ENCODE data around the gene TRIM32.

The TRIM32 gene

DNA sequence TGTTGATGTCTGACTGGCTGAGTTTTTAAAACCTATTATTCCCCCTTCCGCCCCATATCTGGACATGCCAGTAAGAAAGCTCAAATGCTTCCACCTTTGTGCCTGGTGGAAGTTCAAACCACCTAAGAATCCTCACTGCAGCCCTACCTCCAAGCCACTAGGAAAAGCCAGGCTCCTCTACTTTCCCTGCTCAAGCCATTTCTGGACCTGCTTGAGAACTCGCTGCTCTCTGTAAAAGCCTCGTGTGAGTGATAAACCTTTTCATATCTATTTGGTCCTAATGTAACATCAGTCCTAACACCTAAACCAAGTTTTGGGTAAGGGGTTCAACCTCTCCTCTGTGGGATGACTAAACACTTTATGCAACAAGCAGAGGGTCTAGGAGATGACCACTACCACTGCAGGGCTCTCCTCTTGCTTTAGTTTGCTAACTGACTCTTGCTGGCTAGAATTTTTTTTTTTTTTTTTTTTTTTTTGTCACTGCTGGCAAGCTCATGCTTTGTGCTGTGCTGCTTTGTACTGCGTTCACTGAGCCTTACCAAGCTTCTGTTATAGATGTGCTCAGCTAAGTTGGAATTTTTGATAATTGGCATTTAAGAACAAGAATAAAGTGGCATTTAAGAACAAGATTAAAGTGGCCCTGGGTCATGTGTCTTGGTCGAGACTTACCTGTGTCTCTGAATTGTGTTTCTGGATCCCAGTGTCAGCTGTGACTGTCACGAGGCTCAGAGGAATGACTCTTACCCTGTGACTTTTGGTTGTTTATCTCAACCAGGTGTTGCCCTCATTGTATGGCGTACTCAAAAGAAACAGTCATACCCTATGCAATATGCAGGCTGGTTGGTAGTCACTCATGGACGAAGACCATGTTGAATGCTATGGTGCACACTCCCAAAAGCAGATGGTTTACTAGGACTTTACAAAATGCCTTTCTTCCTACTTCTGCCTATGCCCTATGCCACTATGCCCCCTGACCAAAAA, 19.5 kb downstream of the TRIM32 start:
- no peak for DNase-seq

DNA sequence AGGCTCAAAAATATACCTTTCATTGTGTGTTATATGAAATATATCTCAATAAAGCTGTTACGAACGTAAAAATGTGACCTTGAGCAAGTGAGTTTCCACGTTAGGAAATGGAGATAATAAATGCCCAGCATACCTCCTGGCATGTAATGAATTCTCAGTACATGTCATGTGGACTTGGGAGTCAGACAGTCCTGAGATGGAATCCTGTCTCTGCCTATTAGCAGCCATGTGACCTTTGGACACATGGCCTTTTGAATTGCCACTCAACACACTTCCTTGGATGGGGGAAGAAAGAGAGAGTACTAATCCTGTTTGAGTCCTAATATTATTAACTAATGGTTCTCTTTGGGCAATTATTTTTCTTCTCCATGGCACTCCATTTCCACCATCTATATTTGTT, 25.7 kb downstream of the TRIM32 start:
- DNase-seq: no peak

DNA sequence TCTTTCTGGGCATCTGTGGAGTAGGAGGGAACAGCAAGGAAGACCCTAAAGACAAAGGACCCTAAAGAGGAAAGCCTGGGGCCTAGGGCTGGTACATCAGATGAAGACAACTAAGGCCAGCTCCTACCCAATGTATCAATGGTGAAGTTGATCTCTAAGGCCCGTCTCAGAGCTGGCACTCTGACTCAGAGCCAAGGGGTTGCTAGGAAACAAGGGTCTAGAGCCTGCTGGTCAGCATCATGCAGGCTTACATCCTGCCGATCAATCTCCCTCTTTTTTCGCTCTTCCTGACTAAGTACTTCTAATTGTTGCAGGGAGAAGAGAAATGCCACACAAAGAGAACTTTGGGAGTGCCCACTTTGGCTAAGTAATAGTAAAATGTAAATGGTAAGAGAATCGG, 26.2 kb downstream of the TRIM32 start:
- DNase-seq: no peak

DNA sequence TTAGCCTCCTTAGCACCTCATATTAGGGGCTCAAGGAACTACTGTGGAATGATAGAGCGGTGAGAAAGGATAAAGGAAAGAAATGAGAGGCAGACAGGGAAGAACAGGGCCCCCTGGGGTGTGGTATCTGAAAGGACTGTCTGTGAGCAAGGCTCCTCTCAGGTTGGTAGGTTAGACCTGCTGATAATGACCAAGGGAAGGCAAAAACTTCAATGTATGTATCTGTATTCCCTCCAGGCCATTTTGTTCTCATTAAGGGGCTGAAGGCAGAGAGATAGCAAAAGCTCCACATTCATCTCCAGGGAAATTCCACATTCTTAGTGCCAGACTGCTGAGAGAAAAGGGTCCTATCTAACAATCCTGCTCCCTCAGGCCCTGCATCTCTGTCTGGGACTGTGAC, 28.6 kb downstream of the TRIM32 start:
- DNase-seq: no peak

DNA sequence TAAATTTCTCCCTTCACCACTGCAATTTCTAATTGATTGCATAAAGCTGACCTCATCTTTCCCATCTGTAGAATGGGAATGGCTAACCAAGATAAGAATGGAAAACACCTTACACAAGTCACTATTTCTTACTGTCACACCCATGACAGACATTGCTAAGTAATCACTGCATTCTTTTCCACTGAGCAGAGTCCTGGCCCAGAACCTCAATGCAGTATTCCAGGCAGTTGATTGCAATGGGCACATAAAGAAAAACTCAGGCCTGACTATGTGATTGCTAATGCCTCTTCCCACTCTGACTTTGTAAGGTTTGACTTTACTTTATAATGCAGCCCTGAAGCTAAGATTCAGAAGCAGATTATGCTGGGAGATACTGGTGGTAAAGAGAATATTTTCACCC, 29.3 kb downstream of the TRIM32 start:
- DNase-seq: no peak

DNA sequence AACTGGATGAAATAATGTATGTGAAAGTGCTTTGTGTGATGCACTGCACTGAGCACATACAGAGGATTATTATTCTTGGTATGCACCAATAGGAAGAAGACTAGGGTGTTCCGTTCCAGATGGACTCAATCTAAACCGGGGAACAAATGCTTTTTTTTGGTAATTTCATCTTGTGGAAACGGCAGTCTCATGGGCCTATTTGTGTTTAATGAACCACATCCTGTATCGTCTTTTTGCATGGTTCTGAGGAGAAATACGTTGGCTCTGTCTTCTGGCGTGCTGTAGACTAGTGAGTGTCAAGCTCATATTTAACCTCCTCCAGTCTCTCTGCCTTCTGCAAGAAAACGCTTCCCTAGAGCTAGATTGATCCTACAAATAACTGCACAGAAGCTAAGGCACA, 30.0 kb downstream of the TRIM32 start:
- no peak for DNase-seq

DNA sequence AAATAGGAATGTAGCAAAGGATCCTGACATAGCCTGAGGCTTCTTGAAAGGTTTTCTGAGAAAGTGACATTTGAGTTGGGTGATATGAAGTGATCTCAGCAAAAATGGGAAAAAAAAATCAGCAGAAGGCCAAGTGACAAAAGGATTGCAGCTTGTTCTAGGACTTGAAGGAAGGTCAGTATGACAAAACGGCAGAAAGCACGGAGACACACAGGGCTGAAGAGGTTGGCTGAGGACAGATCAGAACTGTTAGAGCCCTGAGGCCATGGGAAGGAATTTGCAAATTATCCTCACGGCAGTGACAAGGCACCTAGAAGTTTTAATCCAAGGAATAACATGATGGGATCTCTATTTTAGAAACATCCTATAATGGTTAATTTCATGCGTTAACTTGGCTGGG, 31.0 kb downstream of the TRIM32 start:
- DNase-seq: no peak

DNA sequence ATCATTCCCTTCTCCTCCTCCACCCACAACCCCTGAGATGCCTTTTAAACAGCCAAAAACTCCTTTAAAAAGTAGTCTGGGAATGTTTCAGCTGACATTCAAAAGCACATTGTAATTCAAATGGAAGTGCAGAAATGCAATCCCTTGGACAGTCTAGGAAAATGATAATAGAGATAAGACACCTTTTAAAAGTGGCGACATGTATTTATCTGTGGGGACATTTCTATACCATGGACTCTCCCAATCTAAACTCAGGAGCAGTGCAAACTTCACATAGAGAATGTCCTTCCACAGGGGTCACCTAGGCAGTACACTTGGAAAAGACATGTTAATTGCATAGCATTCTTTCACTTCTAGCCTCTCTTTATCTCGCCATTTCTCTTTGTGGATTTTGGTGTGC, 33.0 kb downstream of the TRIM32 start:
- DNase-seq: no peak

DNA sequence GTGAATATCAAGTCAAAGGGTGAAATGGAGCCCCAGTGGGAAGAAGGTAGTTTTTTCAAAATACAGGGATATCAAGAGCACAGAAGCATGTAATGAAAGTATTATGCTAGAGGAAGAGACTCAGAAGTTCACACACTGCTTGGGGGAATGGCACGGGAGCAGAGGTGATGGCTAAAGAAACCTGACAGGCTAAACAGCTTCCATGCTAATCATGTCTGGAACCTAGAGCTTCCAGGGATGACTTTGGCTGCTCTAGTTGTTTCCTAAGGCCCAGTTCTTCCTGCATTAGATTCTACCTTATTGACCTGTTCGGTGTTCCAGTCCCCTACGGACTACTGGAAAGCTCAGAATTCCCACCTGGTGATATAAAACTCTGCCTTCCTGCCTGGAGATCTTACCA, 34.3 kb downstream of the TRIM32 start:
- DNase-seq: no peak

DNA sequence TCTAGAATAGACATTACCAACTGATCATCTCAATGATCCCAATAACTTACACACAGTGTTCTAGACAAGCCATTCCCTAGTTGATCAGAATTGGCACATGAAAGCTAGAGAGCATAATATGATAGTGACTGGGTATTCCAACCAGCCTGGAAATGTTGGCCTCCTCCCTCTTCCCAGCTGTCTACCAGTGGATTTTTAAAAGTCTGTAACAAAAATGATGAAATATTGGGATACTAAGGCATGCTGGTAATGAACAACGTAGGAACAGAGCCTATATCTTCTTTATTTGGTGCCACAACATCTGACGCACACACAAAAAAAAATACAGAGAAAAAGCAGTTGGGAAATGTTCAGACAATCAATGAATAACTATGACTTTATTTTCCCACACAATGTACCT, 34.8 kb downstream of the TRIM32 start:
- DNase-seq: no peak

DNA sequence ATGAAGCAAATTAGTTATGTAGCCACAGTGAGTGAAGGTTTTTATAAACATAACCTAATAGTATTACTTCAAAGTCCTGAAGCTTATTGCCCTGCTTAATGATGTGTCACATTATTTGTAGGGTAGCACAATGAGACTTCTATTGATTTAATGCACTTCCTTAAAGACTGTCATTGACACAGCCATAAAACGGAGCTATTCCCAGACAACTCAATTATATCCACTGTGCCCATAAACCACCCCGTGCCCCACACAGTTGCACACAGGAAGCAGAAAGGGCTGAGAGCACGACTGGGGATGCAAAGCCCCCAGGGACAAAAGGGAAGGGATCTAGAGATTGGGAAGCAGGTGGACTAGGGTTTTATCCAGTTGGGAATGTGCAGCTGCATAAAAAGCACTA, 37.0 kb downstream of the TRIM32 start:
- no peak for DNase-seq

DNA sequence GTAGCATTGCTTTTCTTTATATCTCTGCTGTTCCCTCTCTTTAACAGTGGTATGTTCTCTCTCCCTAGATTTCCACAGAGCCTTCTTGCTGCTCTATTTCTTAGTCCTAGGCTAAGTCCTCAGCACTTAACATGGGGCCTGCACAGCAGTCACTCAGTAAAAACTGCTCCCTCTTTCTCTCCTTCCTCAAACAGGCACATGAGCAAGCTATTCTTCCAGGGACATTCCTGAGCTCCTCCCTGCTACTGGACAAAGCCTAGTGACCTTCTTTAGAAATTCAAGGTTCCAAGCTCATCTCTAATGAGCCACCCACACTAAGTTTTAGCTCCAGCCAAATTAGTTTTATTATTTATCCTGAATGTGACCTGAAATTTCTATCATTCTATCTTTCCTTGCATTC, 39.5 kb downstream of the TRIM32 start:
- no peak for DNase-seq

DNA sequence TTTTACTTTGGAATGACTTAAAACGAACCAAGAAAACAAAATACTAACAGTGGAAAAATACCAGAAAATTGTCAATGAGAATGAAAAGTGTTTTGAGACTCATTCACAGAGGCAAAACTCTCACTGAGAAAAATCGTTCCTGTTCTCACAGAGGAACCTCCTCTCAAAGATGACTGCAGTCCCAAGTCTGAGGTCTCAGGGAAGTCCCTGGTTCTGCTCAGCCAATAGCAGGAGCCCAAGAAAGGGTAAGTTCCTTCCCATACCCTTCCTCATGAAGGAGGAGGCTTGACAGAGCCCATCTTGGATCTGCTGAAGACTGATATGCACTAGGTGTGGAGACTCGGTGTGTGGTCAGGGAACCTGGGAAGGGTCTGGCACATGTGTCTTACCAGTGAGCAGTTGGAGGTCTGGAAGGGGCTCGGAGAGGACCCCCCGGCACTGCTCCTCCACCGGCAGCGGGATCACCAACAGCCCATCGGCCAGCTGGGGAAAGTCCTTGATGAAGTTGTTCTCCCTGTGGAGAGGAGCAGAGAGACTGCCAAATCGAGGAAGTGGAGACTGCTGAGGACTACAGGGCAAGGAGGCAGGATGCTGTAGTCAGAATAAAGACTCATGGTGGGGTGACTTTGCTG, 46.0 kb downstream of the TRIM32 start:
- no peak for DNase-seq

DNA sequence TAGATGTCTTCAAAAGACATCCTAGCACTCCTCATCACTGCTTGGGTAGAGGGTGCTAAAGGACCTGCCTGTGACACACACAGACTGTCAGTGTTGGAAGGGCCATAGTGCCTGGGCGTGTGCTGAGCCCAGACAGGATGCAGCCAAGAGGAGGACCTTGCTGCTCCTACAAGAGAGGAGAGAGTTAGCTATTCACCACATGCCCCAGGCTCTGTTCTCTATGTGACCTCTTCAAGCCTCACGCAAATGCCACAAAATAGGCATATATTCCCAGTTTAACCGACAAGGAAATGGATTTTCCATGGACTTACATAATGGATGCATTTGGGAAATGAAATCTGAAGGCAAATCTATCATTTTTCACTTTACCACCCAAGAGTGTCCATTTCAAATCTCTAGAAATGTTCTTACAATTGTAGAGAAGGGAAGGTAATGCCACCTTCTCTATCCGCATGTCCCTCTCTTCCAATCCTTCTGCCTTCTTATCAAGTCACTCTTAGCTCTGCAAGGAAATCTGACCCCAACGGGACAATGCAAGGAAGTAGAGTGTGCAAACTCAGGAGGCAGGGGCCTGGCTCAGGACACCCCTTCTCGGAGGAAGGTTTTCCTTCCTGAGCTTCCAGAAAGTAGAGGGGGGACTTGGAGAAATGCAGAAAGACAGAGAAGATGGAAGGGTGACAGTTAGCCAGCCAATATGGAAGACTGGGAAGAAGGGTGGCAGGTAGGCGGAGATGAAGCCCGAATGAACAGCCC, 49.5 kb downstream of the TRIM32 start:
- DNase-seq: no peak

DNA sequence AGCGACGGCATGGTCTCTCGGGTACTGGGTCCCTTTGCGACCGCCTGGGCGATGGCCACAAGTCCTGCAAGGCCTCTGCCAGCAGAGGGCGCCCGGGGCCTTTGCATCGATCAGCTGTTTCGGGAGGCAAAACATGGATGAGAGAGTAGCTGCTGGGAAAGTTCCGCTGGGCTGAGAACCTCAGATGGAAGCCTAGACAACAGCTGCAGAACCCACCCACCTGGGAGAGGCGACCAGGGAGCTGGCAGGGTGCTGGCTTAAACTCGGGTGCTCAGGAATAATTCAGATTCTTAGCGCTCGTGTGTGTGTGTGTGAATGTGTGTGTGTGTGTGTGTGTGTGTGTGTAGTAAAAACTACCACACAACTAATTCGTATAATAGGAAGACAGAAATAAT, 50.0 kb downstream of the TRIM32 start:
- peak; percentile 81 for DNase-seq

DNA sequence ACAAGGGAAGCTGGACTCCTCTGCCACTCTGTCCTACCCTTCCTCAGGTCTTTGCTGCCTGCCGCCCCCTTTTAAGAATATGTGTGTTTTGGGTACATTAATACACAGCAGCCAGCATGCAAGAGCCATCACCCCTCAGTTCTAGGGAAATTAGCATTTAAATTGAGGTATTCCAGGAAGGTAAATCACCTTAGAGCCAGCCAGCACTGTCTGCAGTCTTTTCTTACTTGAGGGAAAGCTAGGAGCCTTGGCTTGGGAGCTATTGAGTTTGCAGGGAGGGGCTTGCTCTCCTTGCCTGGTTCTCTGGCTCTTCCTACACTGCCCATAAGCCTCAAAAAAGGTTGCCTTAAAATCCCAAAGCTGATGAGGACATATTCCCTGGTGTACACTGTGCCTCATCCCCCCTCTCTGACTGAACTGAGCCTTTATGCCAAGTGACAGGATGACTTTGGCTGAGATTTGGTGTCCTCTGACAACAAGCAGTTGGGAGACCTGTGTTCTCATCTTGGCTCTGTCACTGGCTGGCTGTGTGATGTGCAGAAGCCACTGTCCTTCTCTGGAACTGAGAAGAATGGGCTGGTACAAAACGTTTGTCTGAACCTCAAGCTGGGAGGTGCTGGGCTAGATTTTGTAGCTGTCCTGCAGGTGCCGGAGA, 54.1 kb downstream of the TRIM32 start:
- no peak for DNase-seq

DNA sequence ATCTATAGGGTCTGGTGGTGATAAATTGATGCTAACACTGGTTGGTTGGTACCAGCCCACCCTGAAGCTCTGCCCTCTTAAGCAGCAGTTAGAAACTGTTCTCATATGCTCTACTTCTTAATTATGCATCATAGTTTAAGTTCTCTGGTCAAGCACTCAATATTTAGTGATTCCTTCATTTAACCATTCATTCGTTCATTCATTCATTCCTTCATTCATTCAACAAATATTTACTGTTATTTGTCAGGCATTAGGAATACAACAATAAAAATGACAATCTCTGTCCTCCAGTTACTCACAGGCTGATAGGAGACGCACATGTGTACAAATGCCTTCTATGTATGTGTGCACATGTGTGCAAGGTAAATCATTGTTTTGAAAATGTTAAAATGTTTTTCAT, 54.6 kb downstream of the TRIM32 start:
- no peak for DNase-seq

DNA sequence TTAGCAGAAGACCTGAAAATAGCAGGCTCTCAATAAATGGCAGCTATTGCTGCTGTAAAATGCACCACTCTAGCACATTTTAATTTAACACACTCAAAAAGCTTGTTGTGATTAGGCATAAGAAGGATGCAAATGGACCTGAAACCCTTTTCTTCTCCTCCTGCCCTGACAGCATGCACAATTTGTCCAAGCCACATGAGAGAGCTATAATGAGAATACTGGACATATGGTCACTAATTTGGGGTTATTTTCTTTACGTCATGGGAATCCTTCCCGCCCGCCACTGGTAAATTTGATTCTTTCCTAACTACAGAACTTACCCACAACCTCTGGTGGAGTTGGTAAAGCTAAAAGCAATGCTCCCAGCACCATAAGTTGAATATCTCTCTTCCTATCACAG, 62.1 kb downstream of the TRIM32 start:
- no peak for DNase-seq

DNA sequence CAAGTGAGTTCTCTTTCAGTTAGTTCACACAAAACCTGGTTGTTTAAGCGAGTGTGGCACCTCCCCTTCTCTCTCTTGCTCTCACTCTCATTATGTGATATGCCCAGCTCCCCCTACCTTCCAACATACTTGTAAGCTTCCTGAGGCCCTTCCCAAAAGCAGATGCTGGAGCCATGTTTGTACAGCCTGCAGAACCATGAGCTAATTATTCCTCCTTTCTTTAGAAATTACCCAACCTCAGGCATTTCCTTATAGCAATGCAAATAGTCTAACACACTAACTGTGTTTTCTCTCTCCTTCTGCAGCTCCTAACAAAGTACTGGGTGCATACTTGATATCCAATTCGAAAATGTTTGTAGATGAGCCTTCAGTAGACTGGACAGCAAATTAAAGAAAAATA, 62.7 kb downstream of the TRIM32 start:
- DNase-seq: no peak

DNA sequence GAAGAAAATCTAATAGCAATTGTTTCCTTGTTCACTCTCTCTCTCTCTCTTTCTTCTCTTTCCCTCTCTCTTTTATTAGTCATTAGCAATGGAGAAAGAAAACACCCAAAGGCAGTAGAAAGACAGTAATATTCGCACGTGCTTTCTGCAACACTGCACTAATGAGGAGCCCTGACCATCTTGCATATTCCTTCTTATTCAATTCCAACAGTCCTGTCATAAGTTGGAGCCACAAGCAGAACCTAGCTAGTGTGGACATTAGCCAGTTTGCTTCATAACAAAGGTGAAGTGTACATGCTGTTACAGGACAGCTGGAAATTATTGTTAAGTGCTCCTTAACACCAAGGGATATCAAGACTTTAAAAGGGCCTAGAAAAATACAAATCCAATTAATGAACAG, 63.4 kb downstream of the TRIM32 start:
- no peak for DNase-seq

All from activated CD4-positive, alpha-beta T cell treated with anti-CD3 and anti-CD28 coated beads for 48 hours (primary cell).